GM12801 (cell line): ENCODE measurements around the gene TRPM3.

ENCODE experiments used
- CTCF ChIP-seq: IDR thresholded peaks from one replicate; pipeline ENCODE4 v1.5.1; 2011; ENCODE audit warnings: control low read depth; ENCODE audit not compliant: insufficient read length; ENCODE audit errors: extremely low read depth

The TRPM3 gene

GRCh38 chr9:71121275-71122021 is at the start of gene TRPM3:
TRPM3 (minus strand) TSS chr9:71121621; CDS start chr9:71121354, 267 bp downstream.
- TF ChIP-seq CTCF, result no peak

- no peak for TF ChIP-seq CTCF
Observed at GRCh38 chr9:71168418-71168817, 47.0 kb upstream of the TRPM3 start.

GRCh38 chr9:71162126-71162525 is 40.7 kb upstream of the TRPM3 start:
- TF ChIP-seq CTCF, result no peak

- TF ChIP-seq CTCF, result no peak
Observed at GRCh38 chr9:71157731-71158130, 36.3 kb upstream of the TRPM3 start.

- TF ChIP-seq CTCF, result no peak
Observed at GRCh38 chr9:71147368-71147767, 25.9 kb upstream of the TRPM3 start.

- no peak for TF ChIP-seq CTCF
Observed at GRCh38 chr9:71146511-71146910, 25.1 kb upstream of the TRPM3 start.

GRCh38 chr9:71145179-71145578 is 23.8 kb upstream of the TRPM3 start:
- no peak for TF ChIP-seq CTCF

- TF ChIP-seq CTCF, result no peak
Observed at GRCh38 chr9:71144495-71144894, 23.1 kb upstream of the TRPM3 start.
